Measurements from ENCODE around the gene ESM1. TPM values are rescaled to one million over a fixed set of nuclear protein-coding genes. Genes with fewer than 3 reads are reported as not detected.

Gene ESM1
- total RNA-seq, 1 donor from 2014 or later: not detected

- H3K4me3 Mint-ChIP-seq: no peak overlapping the region
- H3K27ac Mint-ChIP-seq: no peak overlapping the region
- H3K4me1 Mint-ChIP-seq (ENCODE audit: low read depth): no peaks in the 10 kb centered on the region
- H3K27me3 Mint-ChIP-seq (ENCODE audit: insufficient read depth): peaks cover 21% of the 10 kb centered on the region
- no peak for DNase-seq (ENCODE audit: low spot score)
- intact Hi-C loops (cut with micrococcal nuclease): no loop called here
- no peaks in the 10 kb centered on the region for H3K36me3 Mint-ChIP-seq (ENCODE audit: low read depth)
- no peaks in the 10 kb centered on the region for H3K9me3 Mint-ChIP-seq
These were observed 15.3 kb downstream of the ESM1 start for GRCh38 chr5:54969856-54970828.

DNA sequence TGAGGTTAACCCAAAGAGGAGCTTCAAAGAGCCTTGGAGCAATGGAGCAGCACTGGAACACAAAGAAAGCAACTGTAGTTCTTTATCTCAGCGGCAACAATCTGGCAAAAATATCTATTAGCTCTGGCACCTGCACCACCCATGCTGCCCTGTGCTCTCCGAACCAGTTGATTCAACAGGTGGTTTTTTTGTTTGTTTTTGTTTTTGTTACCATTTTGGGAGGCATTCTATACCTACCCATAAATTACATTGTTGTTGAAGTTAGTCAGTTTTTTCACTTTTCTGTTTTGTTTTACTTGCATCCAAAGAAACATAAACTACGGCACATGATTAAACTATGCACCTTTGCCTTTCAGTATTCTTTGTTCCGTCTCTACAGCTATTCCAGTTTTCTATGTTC, 16.2 kb downstream of the ESM1 start:
- H3K4me3 Mint-ChIP-seq: no peak overlapping the region
- DNase-seq (ENCODE audit: low spot score): no peak
- no peaks in the 10 kb centered on the region for H3K4me1 Mint-ChIP-seq (ENCODE audit: low read depth)
- peaks cover 7% of the 10 kb centered on the region for H3K9me3 Mint-ChIP-seq
- intact Hi-C loops (cut with micrococcal nuclease): no loop called here
- no peak overlapping the region for H3K27ac Mint-ChIP-seq
- H3K36me3 Mint-ChIP-seq (ENCODE audit: low read depth): no peaks in the 10 kb centered on the region
- H3K27me3 Mint-ChIP-seq (ENCODE audit: insufficient read depth): peaks cover 16% of the 10 kb centered on the region

DNA sequence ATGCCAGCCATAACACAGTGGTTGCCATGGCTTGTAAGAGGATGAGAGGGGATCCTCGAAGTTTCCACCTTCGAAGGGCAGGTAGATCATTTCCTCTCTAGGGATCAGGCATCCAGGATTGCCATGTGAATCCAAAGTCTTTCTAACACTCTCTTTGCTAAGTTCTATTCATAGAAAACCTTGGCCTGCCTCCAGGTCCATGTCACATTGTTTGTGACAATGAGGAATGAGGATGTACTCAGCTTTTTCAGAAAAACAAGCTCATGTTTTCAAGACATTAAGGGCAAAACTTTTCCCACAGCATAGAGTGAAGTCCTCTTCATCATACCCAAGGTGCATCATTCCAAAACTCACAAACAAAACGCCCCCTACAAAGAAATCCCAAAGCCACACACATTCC, 19.6 kb downstream of the ESM1 start:
- Mint-ChIP-seq H3K4me3 (no peak overlapping the region), H3K9me3 (peaks cover 12% of the 10 kb centered on the region), H3K4me1 (ENCODE audit: low read depth) (no peaks in the 10 kb centered on the region), H3K27me3 (ENCODE audit: insufficient read depth) (peaks cover 14% of the 10 kb centered on the region), H3K36me3 (ENCODE audit: low read depth) (peaks cover 2% of the 10 kb centered on the region), H3K27ac (no peak overlapping the region)
- intact Hi-C loops (cut with micrococcal nuclease): no loop called here
- no peak for DNase-seq (ENCODE audit: low spot score)

DNA sequence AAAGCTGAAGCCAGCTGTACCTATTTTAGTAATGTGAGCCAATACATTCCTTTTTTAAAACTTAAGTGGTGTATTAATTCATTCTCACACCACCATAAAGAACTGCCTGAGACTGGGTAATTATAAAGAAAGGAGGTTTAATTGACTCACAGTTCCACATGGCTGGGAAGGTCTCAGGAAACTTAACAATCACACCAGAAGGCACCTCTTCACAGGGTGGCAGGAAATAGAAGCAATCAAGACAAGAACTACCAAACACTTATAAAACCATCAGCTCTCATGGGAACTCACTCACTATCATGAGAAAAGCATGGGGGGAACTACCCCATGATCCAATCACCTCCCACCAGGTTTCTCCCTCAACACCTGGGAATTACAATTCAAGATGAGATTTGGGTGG, 21.0 kb downstream of the ESM1 start:
- intact Hi-C loops (cut with micrococcal nuclease): no loop called here
- peaks cover 2% of the 10 kb centered on the region for H3K36me3 Mint-ChIP-seq (ENCODE audit: low read depth)
- no peak for DNase-seq (ENCODE audit: low spot score)
- H3K27me3 Mint-ChIP-seq (ENCODE audit: insufficient read depth): peaks cover 12% of the 10 kb centered on the region
- H3K4me1 Mint-ChIP-seq (ENCODE audit: low read depth): peaks cover 4% of the 10 kb centered on the region
- peaks cover 12% of the 10 kb centered on the region for H3K9me3 Mint-ChIP-seq
- no peak overlapping the region for H3K4me3 Mint-ChIP-seq
- H3K27ac Mint-ChIP-seq: no peak overlapping the region

GRCh38 chr5:54959673-54960418, 25.5 kb downstream of the ESM1 start:
- H3K27me3 Mint-ChIP-seq (ENCODE audit: insufficient read depth): peaks cover 15% of the 10 kb centered on the region
- H3K27ac Mint-ChIP-seq: no peak overlapping the region
- H3K36me3 Mint-ChIP-seq (ENCODE audit: low read depth): peaks cover 5% of the 10 kb centered on the region
- peaks cover 4% of the 10 kb centered on the region for H3K4me1 Mint-ChIP-seq (ENCODE audit: low read depth)
- intact Hi-C loops (cut with micrococcal nuclease): loop anchor here (1.0 kb wide), 1 partner anchor 54 kb away; no protein-coding TSS in a partner anchor
- H3K9me3 Mint-ChIP-seq: peaks cover 17% of the 10 kb centered on the region
- no peak overlapping the region for H3K4me3 Mint-ChIP-seq
- DNase-seq (ENCODE audit: low spot score): no peak

DNA sequence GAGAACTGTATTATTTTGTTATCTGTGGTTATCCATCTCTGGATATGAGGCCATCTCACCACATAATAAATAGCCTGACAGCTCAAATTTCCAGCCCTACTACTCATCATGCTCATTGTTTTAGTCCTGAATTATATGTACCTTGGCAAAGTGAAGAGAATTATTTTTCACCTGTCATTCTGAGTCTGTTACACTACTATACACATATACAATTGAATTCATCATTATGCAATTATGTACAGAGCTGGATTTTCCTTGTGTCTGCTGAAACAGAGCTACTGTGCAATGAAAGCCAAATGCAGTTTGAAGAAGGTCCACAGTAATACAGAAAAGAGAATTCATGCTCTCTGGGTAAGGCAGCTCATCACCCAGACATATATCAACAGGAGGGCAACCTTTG, 28.5 kb downstream of the ESM1 start:
- Mint-ChIP-seq H3K27me3 (ENCODE audit: insufficient read depth) (peaks cover 9% of the 10 kb centered on the region), H3K27ac (no peak overlapping the region), H3K9me3 (peaks cover 16% of the 10 kb centered on the region), H3K4me1 (ENCODE audit: low read depth) (peaks cover 4% of the 10 kb centered on the region), H3K36me3 (ENCODE audit: low read depth) (peaks cover 3% of the 10 kb centered on the region), H3K4me3 (no peak overlapping the region)
- no peak for DNase-seq (ENCODE audit: low spot score)
- intact Hi-C loops (cut with micrococcal nuclease): no loop called here

DNA sequence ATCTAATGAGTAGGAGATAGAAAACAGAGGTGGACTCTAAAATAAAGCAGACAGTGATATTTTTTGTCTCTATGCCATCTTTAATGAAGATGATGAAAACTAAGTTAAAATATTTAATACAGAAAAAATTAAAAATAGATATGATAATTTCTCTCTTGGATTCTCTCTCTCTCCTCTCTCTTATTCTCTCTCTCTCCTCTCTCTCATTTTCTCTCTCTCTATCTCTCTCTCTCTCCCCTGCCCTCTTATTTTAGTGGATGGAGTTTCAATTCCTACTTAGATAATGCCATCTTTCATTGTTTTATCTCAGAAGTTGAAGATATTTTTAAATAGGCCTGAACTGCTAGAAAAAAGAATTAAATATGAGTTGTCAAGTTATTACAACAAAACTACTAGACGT, 38.2 kb downstream of the ESM1 start:
- Mint-ChIP-seq H3K36me3 (ENCODE audit: low read depth) (peaks cover 16% of the 10 kb centered on the region), H3K4me3 (no peak overlapping the region), H3K27ac (no peak overlapping the region), H3K4me1 (ENCODE audit: low read depth) (peaks cover 22% of the 10 kb centered on the region), H3K9me3 (peaks cover 22% of the 10 kb centered on the region), H3K27me3 (ENCODE audit: insufficient read depth) (peaks cover 5% of the 10 kb centered on the region)
- intact Hi-C loops (cut with micrococcal nuclease): loop anchor here (5.0 kb wide), 1 partner anchor 45 kb away; no protein-coding TSS in a partner anchor
- no peak for DNase-seq (ENCODE audit: low spot score)

GRCh38 chr5:54946306-54946819, 39.0 kb downstream of the ESM1 start:
- intact Hi-C loops (cut with micrococcal nuclease): loop anchor here (5.0 kb wide), 1 partner anchor 46 kb away; no protein-coding TSS in a partner anchor
- Mint-ChIP-seq H3K27me3 (ENCODE audit: insufficient read depth) (peaks cover 6% of the 10 kb centered on the region), H3K9me3 (peaks cover 22% of the 10 kb centered on the region), H3K4me3 (no peak overlapping the region), H3K4me1 (ENCODE audit: low read depth) (peaks cover 22% of the 10 kb centered on the region), H3K36me3 (ENCODE audit: low read depth) (peaks cover 16% of the 10 kb centered on the region), H3K27ac (no peak overlapping the region)
- no peak for DNase-seq (ENCODE audit: low spot score)

DNA sequence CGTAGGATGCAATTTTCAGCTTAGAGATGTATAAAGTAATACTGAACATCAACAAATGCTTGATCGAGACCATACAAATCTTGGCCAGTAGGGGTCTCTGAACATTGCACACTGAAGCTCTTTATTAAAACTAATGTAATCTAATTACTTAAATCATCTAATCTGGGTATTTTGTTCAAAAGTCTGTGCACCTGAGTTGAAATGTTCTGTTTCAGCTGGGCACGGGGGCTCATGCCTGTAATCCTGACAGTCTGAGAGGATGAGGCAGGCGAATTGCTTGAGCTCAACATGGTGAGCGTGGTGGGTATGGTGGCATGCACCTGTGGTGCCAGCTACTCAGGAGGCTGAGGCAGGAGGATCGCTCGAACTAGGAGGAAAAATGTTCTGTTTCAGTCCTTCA, 41.0 kb downstream of the ESM1 start:
- H3K4me1 Mint-ChIP-seq (ENCODE audit: low read depth): peaks cover 22% of the 10 kb centered on the region
- peaks cover 9% of the 10 kb centered on the region for H3K27me3 Mint-ChIP-seq (ENCODE audit: insufficient read depth)
- H3K4me3 Mint-ChIP-seq: no peak overlapping the region
- peak; percentile 13 for DNase-seq (ENCODE audit: low spot score)
- peaks cover 16% of the 10 kb centered on the region for H3K36me3 Mint-ChIP-seq (ENCODE audit: low read depth)
- no peak overlapping the region for H3K27ac Mint-ChIP-seq
- H3K9me3 Mint-ChIP-seq: peaks cover 16% of the 10 kb centered on the region
- intact Hi-C loops (cut with micrococcal nuclease): loop anchor here (1.0 to 2.0 kb wide), 4 partner anchors 38 to 215 kb away; partner anchors contain the start of gene GZMA

DNA sequence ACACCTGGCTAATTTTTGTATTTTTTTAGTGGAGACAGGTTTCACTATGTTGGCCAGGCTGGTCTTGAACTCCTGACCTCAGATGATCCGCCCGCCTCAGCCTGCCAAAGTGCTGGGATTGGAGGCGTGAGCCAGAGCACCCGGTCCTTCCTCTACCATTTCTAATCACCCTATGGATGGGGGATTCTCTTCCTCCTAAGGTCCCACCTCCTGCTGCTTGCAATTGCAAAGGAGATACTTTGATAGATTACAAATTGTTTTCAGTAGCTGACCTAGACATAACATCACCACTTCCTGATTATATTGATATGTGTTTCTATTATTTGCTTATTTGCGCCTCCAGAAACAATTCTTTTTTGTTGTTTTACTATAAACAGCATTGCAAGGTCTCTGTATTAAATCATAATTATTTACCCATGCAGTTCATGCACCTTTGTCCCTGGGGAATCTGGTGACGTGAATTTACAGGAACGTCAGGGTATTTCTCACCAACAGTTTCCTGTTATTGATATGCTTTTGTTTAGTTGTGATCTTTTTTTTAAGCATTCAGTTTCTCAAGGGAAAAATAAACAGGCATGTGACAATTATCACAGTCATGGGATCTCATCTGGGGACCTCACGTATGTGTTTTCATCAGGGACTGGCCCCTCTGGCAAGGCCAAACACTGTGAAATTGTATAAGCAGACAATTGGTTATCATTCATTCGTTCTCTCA, 43.2 kb downstream of the ESM1 start:
- H3K27ac Mint-ChIP-seq: no peak overlapping the region
- no peaks in the 10 kb centered on the region for H3K9me3 Mint-ChIP-seq
- peaks cover 5% of the 10 kb centered on the region for H3K36me3 Mint-ChIP-seq (ENCODE audit: low read depth)
- peaks cover 22% of the 10 kb centered on the region for H3K4me1 Mint-ChIP-seq (ENCODE audit: low read depth)
- H3K4me3 Mint-ChIP-seq: no peak overlapping the region
- intact Hi-C loops (cut with micrococcal nuclease): no loop called here
- DNase-seq (ENCODE audit: low spot score): no peak
- H3K27me3 Mint-ChIP-seq (ENCODE audit: insufficient read depth): peaks cover 16% of the 10 kb centered on the region

- intact Hi-C loops (cut with micrococcal nuclease): no loop called here
- H3K4me3 Mint-ChIP-seq: no peak overlapping the region
- H3K4me1 Mint-ChIP-seq (ENCODE audit: low read depth): no peaks in the 10 kb centered on the region
- no peak for DNase-seq (ENCODE audit: low spot score)
- H3K27ac Mint-ChIP-seq: no peak overlapping the region
- H3K36me3 Mint-ChIP-seq (ENCODE audit: low read depth): no peaks in the 10 kb centered on the region
- H3K27me3 Mint-ChIP-seq (ENCODE audit: insufficient read depth): peaks cover 45% of the 10 kb centered on the region
- H3K9me3 Mint-ChIP-seq: no peaks in the 10 kb centered on the region
These were observed 49.2 kb downstream of the ESM1 start for GRCh38 chr5:54936201-54936600.

DNA sequence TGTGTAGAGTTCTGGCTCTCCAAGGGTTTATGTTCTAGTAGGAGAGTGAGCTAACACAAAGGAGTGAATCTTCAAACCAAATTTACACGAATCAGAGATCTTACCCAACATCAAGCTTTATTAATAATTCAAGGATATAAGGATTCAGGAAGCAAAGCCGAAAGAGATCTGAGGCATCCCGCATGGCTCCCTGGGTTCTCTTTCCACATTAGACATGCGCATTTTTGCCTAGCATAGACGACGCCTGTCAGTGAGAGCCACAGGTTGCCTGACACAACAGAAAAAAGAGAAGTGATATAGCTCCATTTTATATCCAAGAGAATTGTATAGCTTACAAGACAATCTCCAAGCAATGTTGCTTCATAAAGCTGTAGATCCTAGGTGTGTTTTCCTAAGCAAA, 52.6 kb downstream of the ESM1 start:
- H3K36me3 Mint-ChIP-seq (ENCODE audit: low read depth): no peaks in the 10 kb centered on the region
- no peaks in the 10 kb centered on the region for H3K4me1 Mint-ChIP-seq (ENCODE audit: low read depth)
- H3K9me3 Mint-ChIP-seq: no peaks in the 10 kb centered on the region
- no peak overlapping the region for H3K4me3 Mint-ChIP-seq
- H3K27me3 Mint-ChIP-seq (ENCODE audit: insufficient read depth): peaks cover 38% of the 10 kb centered on the region
- no peak for DNase-seq (ENCODE audit: low spot score)
- H3K27ac Mint-ChIP-seq: no peak overlapping the region
- intact Hi-C loops (cut with micrococcal nuclease): no loop called here

Measured in activated T-helper 1 cell treated with anti-CD3 and anti-CD28 coated beads, Interleukin-12 subunit alpha, Interleukin-12 subunit beta, Interleukin-2, Interleukin-4 antibody, amounts not matched to agents 30 ng/mL and 10 ng/mL and 1 ng/mL, durations not matched to agents 14 hours and 24 hours and 36 hours (primary cell).